HG02981 (cell line): Measurements from ENCODE around the gene ADAM12.

Experiments
- ATAC-seq: cut with Tn5 transposase; IDR thresholded peaks from one replicate; pipeline ENCODE4 v1.9.1; 2021; ENCODE audit warnings: mild to moderate bottlenecking, moderate library complexity; ENCODE audit not compliant: unreplicated experiment

ADAM12 gene

DNA sequence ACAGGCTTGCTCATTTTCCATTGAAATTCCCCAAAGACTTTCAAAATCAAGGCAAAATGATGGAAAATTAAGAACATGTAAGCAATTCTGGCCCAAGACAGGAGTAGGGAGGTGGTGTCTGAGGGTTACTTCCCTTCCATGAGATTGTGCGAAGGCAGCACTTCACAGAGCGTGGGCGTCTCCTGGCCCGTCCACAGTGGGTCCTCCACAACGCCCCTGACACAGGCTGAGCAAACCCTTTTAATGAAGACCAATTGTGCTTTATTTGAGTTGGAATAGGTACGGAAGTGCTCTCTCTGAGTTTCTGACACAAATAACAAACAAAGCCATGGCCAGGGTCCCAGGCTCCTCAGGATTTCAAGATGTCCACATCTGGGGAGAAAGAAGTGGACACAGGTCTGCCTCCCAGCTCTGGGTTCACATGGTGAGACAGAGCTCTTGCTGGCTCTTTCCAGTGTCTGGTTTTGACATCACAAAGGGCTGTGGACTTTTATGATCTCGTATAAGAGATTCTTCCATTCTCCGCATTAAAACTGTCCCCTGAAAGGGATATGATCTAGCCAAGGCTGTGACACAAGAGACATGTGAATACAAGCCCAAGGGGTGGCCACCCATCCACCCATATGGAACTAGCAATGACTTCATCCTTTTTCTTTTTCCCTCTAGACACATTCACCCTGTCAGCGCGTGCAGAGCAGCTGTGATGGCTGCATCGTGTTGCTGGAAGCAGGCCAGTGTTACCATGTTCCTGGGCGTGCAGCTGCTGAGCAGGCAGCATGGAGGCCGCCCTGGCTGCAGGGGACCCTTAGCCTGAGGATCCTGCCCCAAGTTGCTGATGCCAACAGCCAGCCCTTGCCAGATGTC, 145.6 kb downstream of the ADAM12 start:
- ATAC-seq: no peak

DNA sequence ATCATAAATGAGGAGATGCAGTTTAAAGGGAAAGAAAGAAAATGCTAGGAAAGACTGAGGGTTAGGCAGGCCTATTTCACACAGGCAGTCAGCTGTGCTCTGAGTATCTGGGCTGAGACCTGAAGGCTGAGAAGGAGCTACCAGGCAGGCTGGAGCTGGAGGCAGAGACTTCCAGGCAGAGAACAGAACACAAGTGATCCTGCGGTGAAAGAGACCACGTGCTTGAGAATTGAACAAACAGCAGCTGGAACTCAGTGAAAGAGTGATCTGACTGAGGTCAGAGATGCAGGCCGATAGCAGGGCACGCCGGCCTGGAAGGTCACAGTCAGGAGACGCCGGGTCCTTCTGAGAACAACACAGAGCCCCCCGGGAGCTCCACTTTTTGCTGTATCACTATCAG, 147.8 kb downstream of the ADAM12 start:
- ATAC-seq: no peak

DNA sequence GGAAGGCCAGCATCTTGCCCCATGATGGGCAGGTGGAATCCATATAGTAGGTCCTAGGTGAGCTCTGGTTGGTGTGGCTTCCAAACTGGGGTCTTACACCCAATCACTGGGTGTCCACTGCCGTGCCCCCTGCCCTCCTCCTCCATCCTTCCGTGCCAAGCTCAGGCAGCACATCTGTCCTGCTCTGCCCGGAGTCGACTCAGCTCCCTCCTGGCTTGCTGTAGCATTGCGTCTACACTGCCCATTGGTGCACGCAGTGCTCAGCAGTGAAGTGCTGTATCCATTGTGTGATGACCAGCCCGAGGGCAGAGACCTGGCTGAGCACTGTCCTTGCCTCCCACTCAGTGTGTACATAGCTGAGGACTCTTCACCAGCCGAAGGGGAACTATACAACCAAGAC, 148.4 kb downstream of the ADAM12 start:
- no peak for ATAC-seq

DNA sequence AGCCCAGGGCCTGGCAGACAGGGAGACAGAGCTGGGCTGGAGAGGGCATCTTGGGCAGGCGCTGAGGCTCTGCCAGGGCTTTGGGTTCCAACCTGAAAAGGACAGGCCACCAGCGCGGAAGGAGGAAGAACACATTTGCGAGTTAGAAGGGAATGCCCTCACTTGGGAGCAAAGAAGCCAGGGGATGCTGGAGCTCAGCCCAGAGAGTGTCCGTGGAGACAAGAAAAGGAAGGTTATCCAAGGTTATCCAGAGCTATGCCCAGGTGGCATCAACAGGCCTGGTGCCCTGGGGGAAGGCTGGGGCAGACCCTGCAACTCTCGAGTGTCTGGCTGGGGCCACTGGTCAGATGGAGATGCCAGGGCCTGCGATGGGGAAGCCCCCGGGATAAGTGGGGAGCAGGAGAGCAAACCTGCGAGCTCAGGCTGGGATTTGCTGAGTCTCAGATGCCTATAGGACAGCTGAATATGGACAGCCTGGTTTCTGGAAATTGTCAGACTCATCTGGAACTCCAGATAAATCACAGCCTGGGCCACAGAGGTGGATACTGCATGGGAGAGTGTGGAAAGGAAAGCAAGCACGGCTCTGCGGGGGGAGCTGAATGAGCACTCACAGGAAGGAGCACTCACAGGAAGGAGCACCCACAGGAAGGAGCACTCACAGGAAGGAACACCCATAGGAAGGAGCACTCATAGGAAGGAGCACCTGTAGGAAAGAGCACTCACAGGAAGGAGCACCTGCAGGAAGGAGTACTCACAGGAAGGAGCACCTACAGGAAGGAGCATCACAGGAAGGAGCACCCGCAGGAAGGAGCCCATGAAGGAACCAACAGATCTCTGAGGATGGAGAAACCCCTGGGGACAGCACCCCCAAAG, 152.1 kb downstream of the ADAM12 start:
- no peak for ATAC-seq

DNA sequence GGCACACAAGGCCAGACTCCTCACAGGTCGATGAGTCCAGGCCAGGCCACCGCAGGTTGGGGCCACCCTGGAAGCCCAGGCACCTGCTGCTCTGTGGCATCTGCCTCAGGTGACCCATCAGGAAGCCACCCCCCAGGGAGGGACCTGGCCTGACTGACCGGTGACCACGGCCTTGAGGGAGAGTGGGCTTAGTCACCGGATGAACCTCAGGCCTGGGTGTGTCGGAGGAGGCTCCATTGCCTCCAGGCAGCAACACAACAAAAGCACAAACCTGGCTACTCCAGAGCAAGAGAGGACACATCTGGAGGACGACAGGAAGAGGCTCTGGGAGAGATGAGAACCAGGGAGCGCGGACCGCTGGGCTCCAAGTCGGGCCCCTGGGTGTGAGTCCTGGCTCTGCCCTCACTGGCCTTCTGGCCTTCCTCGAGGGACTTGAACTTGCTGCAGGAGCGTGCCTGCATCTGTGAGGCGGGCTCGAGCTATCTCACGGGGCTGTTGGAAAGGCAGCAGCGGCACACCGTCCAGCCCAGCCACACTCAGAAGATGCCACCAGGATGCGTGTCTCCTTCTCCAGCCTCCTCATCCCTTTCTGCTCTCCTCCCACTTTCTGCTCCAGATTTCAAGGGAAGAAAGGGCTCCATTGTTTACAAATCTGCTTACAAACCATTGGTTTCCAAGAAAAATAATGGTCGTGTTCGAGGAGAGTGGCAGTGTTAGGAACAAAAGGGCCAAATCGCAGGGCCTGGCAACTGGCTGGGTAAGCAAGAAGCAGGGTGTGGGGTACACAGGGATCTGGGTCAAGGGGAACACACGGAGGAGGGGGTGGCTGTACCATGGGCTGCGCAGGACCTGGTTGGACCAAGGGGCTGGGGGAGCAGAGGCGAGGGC, 152.9 kb downstream of the ADAM12 start:
- ATAC-seq: no peak

DNA sequence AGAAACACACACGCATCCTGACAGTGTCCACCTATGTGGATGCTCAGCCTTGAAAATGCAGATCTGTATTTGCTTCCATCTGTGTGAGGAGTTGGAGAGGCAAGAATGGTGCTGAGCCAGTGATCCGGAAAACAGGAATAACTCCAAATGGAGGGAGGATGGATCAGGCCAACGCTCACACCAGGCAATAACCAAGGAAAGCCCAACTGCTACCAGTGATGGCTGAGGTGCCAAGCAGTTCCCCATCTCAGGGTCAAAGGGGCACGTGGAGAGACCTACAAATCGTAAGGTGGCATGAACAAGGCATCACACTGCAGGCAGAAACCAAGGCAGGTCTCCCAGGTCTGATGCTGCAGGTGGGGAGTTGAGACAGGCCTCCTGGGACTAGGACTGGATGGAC, 153.6 kb downstream of the ADAM12 start:
- no peak for ATAC-seq

DNA sequence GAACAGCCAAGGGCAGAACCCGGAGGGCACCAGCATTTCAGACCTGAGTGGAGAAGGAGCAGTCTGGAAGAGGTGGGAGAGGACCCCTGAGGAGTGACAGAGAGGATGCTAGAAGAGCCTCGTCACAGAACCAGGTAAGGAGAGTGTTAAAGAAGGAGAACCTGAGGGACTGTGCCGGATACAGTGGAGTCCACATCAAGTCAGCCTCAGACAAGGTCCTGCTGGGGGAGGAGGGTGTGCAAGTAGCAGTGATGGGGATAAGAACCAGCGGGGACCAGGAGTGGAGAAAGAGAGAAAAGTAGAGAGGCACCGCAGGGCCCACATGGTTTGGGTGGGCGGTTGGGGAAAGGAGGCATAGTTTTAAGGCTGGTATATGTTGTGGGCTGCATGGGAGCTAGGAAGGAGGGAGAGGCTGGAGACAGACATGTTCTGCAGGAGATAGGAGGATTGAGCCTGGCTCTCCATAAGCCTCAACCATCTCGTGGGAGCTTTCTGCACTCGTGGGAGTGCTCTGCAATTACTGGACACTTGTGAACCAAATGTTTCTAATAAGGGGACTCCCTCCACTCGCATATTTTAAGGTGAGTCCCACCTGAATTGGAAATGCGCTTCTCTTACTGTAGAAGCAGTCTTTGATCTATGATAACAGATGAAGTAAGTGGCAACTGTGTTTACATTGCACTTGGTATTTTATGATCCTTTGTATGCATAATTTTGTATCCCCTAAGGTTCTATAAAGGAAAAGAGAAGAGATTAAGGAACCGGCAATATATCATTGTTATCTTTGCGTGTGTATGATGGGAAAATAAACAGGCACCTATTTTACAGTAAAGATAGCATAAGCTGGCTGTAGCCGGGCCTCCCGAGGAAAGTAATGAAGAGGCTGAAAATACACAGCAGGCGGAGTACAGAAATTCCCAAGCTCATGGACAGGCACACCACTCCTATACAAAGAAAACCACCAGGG, 154.8 kb downstream of the ADAM12 start:
- no peak for ATAC-seq

DNA sequence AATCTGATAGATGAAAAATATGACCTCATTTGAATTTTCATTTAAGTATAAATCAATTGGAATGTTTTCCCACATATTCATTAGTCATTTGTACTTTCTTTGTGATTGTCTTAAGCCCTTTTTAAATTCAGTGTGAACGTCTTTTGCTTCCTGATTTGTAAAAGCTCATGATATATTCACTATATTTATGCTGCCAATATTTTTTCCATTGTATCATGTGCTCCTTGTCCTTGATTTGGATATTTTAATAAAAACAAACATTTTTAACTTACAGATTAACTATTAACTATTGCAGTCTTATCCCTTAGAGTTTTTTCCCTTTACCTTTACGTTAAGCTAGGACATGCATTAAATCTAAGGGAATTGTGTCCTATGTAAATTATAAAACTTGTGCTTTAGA, 157.7 kb downstream of the ADAM12 start:
- ATAC-seq: no peak

DNA sequence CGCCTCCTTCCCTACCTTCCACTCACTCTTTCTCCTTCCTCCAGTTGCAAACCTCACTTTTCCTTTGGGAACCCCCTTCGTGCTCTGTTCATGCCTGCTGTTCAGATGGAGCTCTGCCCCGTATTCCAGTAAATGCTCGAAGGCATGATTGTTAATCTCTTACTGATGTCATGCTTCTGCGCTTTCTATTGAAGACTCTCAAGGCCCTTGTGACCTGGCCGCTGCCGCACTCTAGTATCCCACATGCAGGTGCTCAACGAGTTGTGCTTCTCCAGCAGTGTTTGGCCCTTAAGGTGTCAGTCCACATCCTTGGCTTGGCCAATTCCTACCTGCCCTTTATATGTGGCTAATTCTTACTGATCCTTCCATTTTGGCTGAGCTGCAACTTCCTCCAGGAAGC, 158.6 kb downstream of the ADAM12 start:
- no peak for ATAC-seq

DNA sequence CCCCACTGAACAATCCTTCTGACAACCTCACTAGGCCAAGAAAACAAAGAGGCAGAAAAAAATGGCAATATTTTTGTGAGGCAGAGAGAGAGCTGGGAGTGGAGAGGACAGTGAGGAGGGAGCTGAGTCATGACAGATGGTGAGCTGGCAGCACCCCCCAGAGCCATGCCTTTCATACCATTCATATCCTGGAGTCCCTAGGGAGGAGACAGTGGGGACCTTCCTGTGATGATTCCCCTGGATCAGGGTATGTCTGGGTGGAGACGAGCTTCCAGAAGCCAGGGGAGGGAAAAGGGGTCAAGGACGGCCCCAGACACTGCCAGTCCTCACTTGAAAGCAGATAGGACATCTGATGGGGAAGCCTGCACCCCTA, 160.5 kb downstream of the ADAM12 start:
- ATAC-seq: no peak

DNA sequence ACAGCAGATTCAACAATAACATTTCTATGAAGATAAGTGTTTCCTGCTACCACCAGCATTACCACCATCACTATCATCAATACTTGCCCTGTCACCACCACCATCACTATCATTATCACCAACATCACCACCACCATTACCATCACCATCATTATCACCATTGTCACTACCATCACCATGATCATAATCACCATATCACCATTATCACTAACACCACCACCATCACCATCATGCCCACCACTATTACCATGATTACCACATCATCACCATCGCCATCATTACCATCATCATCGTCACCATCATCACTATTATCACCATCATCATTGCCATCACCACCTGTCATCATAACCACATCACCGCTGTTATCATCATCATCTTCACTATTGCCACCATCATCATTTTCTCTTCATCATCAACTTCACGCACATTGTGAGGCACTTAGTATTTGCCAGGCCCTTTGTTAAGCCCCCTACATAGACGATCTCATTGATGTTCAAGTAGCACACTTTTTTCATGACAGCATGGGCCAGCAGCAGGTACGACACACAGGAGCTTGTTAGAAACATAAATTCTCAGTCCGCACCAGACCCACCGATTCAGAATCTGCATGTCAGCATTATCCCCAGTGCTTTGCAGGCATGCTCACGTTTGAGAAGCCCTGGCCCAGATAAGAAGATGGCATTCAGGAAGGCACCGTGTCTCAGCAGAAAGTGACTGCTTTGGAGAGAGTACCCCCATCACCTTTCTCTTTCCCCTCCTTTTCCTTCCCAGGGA, 161.1 kb downstream of the ADAM12 start:
- no peak for ATAC-seq

DNA sequence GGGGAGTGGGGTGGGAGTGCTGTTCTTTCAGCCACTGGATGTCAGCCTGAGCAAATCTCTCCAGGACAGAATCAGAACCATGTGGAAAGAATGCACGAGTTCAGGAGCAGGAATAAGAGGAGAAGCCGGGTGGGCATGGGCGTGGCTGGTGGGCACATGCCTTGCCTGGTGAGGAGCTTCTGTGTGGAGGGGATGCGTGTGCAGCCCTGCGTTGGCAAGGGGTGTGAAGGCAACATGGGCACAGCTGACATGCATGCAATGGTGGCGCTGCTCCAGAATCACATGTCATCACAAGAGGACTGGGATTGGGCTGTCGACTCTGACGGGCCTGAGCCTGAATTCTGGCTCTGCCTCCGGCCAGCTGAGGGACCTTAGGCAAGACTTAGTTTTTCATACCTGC, 162.1 kb downstream of the ADAM12 start:
- ATAC-seq: no peak

DNA sequence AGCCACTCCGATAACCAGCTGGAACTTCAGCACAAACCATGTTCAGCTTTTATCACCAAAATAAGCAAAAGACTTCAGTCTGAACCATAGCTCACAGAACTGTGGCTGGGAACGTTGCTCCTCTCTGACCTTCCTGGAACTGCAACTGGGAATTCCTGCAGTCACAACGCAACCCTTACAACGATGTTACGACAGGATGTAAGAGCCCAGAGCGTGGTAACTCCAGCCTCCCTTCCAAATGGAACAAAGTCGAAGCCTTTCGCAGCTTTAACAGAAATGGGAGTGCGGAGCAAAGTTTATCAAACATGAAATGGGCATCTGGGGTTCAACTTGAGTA, 162.6 kb downstream of the ADAM12 start:
- no peak for ATAC-seq

DNA sequence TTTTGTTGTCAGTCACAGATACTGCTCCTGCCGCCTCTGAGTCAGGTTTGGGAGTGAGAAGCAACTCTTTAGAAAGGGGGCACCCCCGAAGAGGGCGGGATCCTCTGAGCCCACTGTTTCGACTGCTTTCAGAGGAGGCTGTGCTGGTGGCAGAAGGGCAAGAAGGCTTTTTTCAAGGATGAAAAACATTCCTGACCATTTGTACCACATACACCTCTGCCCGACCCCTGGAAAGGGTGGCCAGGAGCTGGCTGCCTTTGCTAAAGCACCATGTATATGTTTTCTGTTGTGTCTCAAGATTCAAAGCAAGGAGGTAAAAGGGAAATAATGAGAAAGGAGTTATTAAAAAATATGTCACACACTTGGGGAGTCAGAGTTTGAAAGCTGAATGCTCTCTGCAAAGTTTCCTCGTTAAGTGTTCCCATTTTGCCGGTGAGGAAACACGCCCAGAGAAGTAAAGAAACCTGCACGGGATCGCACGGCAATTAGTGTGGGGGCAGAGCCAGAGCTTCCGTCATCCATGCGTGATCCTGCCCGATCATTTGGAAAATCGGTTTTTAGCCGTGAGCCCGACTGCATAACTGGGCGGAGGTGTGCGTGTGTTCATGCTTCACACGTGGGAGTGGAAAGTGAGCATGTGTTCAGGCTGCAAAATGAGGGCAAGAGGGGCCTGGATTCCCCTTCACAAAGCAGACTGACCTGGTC, 163.2 kb downstream of the ADAM12 start:
- ATAC-seq: no peak

DNA sequence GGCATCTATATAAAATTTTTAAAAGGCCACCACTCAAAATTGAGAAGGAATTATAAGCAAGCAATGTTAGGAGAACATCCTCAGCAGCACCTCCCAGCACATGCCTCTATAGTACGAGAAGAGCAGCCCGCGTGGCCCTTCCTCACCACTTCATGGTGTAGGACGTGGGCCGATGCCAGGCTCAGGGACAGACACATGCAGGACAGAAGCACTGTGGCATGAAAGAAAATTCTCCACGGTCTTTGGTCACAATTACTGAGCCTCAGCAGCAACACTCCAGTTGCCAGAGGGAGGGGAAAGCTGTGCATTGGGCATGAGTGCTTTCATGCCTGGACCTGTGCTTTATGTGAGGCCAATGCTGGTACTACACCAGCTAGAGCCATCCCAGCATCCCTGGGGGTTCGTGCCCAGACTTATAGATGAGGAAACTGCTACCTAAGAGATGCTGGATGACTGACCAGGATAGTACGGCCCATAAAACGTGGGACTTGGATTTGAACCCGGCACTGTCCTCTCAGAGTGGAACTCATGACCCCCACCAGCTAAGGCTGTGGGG, 164.7 kb downstream of the ADAM12 start:
- ATAC-seq: no peak

DNA sequence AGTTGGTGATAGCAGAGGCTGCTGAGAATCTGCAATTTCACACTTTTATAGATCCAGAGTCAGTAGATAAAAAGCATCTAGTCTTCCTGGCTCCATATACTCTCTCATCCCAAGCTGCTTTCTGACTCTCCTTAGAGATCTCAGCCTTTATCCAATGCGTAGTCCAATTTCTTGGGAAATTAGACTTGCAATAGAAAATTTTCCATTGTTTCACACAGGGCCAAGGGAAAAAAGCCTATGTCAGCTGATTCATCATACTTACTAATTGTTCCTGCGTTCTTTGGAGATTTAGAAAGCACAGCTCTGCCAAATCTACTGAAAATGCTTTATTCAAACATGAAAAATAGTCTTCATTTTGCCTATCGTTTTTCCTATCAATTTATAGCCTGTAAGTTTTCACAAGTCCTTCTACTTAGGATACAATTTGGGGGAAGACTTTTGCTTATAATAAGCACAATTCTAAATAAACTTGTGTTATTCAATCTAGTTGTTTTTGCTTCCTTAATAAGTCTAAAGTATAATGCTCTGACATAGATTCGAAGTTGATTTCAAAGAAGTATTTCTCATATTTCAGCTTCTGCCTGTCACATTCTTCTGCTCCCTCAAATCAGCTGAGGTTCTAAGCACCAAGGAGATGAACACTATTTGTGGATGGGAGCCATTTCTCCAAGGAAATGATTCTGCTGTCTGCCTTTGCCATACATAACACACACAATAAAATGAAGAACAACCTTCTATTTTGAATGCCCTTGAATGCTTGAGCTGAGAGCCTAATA, 165.4 kb downstream of the ADAM12 start:
- ATAC-seq: no peak

DNA sequence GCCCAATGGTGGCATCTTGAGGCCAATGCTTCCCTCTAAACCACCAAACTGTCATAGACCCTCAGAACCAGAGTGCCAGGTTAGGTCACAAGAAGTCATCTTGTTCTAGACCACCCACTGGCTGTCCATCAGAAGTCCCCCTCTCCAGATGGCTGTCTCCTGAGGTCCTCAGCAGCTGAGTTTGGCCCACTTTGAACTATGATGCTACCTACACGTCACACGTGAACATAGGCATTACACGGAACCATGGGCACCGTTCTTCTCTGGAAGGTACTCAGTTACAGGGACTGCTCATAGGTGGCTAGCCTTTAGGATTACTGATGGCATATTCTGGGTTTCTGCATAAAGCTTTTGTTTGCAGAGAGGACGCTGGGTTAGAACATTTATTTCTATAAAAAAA, 166.4 kb downstream of the ADAM12 start:
- ATAC-seq: no peak
